HCT116 (cell line): Measurements from ENCODE around the gene WASHC1. TPM values are rescaled to one million over a fixed set of nuclear protein-coding genes. Genes with fewer than 3 reads are reported as not detected.
A peak's percentile ranks its signal among the peaks of the same experiment; 100 is the strongest.
"Not testable (repeated sequence)": the region's sequence is repeated elsewhere in the genome, so short reads cannot be mapped to it uniquely, and the experiment has no call there.

Experiments
- ATAC-seq: fragments of 200-7000 bp; cut with Tn5 transposase; 2 replicates; pipeline ENCODE4 v1.9.1; 2020; ENCODE audit warnings: mild to moderate bottlenecking, moderate library complexity
- BruUV-seq: library from RNA; stranded (reverse); fragments of 400-500 nt; replicated peaks from 2 replicates; lab custom pipeline; 2021; lab: Mats Ljungman, UMichigan
- CTCF ChIA-PET: fragments of 300-600 bp; sonication (Branson Sonifier 250); formaldehyde crosslinking; loops from one replicate; lab custom pipeline; 2021; ENCODE audit warnings: antibody characterized with exemption; lab: Charles Lee
- POLR2A ChIA-PET: fragments of 300-600, 350-600 bp; sonication (Branson Sonifier 250); formaldehyde crosslinking; loops from one replicate; lab custom pipeline; 2021; ENCODE audit warnings: antibody characterized with exemption; lab: Charles Lee
- RAD21 ChIA-PET, 2 experiments: fragments of 300-600 bp; sonication (Branson Sonifier 250); formaldehyde crosslinking; loops; one replicate each; lab custom pipeline; 2023; ENCODE audit warnings: low total read pairs in 2 of 2; ENCODE audit not compliant: uncharacterized antibody in 2 of 2, unreplicated experiment in 2 of 2, low non-redundant PET in 1 of 2; lab: Charles Lee
- DNase-seq: peaks from one replicate; pipeline ENCODE4 v3.0.0-alpha.2; 2010; ENCODE audit warnings: low read depth, low spot score
- H2AFZ ChIP-seq: fragments of 200-600 bp; shearing (Covaris generic), sonication (generic); 2 replicates; pipeline ENCODE4 v1.6.1; 2017; ENCODE audit warnings: low read depth, mixed run types, mixed read lengths, antibody characterized with exemption, low read length; ENCODE audit not compliant: poor library complexity, severe bottlenecking
- H3K27ac ChIP-seq: 2 replicates; pipeline ENCODE4 v1.5.1; 2012; ENCODE audit warnings: low read depth, low read length
- H3K27me3 ChIP-seq: fragments of 200-600 bp; sonication (generic); 2 replicates; pipeline ENCODE4 v1.6.1; 2016; ENCODE audit warnings: mixed run types, low read length, mixed read lengths; ENCODE audit not compliant: insufficient read depth
- H3K36me3 ChIP-seq, 2 experiments: fragments of 200-500 bp in 1 of 2; fragments of 200-600 bp in 1 of 2; sonication (Bioruptor generic) in 1 of 2; sonication (generic) in 1 of 2; 2 replicates each; pipeline versions ENCODE4 v1.5.1 to v1.6.1; 2014 to 2016; ENCODE audit warnings: low read length in 2 of 2, inconsistent platforms in 1 of 2, mixed read lengths in 1 of 2, mixed run types in 1 of 2; ENCODE audit not compliant: insufficient read depth in 2 of 2, control insufficient read depth in 1 of 2
- H3K4me1 ChIP-seq, 2 experiments: fragments of 200-600 bp in 1 of 2; sonication (generic) in 1 of 2; 2 replicates each; pipeline versions ENCODE4 v1.5.1 to v1.6.1; 2012 to 2017; ENCODE audit warnings: low read length in 2 of 2, inconsistent platforms in 1 of 2, mild to moderate bottlenecking in 1 of 2, mixed read lengths in 1 of 2, mixed run types in 1 of 2, moderate library complexity in 1 of 2; ENCODE audit not compliant: insufficient read depth in 2 of 2, control insufficient read depth in 1 of 2
- H3K4me2 ChIP-seq: fragments of 200-600 bp; sonication (generic); 2 replicates; pipeline ENCODE4 v1.6.1; 2017; ENCODE audit warnings: mixed run types, low read length, mixed read lengths
- H3K4me3 ChIP-seq, 2 experiments: fragments of 200-600 bp in 1 of 2; sonication (generic) in 1 of 2; replicated peaks in 1 of 2; 2 replicates each; pipeline ENCODE4 v1.5.1; 2011 to 2016; ENCODE audit warnings: low read length in 2 of 2, control low read depth in 1 of 2, low read depth in 1 of 2, mild to moderate bottlenecking in 1 of 2, mixed read lengths in 1 of 2, mixed run types in 1 of 2
- H3K79me2 ChIP-seq: fragments of 200-600 bp; sonication (generic); 2 replicates; pipeline ENCODE4 v1.6.1; 2017; ENCODE audit warnings: mild to moderate bottlenecking, mixed run types, low read length, moderate library complexity, mixed read lengths; ENCODE audit not compliant: insufficient read depth
- H3K9ac ChIP-seq: fragments of 200-600 bp; sonication (generic); 2 replicates; pipeline ENCODE4 v1.6.1; 2016; ENCODE audit warnings: low read length, mixed read lengths
- H3K9me2 ChIP-seq: fragments of 200-600 bp; sonication (generic), shearing (Covaris generic); 2 replicates; pipeline ENCODE4 v1.6.1; 2017; ENCODE audit warnings: mixed run types, mild to moderate bottlenecking, moderate library complexity; ENCODE audit not compliant: insufficient read depth
- H3K9me3 ChIP-seq, 2 experiments: fragments of 200-500 bp in 1 of 2; fragments of 200-600 bp in 1 of 2; sonication (Bioruptor generic) in 1 of 2; sonication (generic) in 1 of 2; 2 replicates each; pipeline ENCODE4 v1.6.1; 2014 to 2017; ENCODE audit warnings: low read length in 2 of 2, mixed read lengths in 2 of 2, inconsistent platforms in 1 of 2, low read depth in 1 of 2, mild to moderate bottlenecking in 1 of 2, mixed run types in 1 of 2, moderate library complexity in 1 of 2; ENCODE audit not compliant: control insufficient read depth in 1 of 2, insufficient read depth in 1 of 2
- H4K20me1 ChIP-seq: fragments of 200-600 bp; sonication (generic), shearing (Covaris generic); 2 replicates; pipeline ENCODE4 v1.6.1; 2017; ENCODE audit warnings: mixed run types, mild to moderate bottlenecking, moderate library complexity; ENCODE audit not compliant: insufficient read depth
- CEBPB ChIP-seq: IDR thresholded peaks from 2 replicates; pipeline ENCODE4 v1.6.1; 2012; ENCODE audit warnings: low read depth
- intact Hi-C: fragments of 100-400 bp; cut with micrococcal nuclease; formaldehyde crosslinking; loops from 2 replicates; pipeline ENCODE4 v1.10.0; 2022
- total RNA-seq: library from RNA; stranded (reverse); gene quantifications from one replicate; pipeline ENCODE4 v1.2.1, GENCODE V29; 2021; ENCODE audit not compliant: unreplicated experiment

Gene WASHC1
- total RNA-seq, 1 experiment from 2014 or later, result 29.6 TPM

DNA sequence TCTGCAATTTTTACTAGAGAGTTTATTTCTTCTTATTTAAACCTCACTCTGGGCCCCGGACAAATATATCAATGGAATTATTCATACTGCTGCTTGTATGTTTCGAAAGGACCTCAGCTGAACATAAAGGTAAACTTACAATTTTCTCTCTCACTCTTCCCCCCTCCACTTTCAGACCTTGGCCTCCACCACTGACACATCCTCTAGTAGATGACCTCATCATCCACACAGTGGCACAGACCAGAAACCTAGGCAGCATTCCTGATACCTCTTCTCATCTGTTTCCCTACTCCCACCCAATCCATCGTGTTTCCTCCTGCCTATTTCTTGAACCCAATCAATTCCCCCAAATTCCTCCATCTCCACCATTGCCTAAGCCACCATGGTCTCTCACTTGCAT is 15.2 kb upstream of the WASHC1 start:
- H3K4me2 ChIP-seq, H3K9me3 ChIP-seq, H3K27me3 ChIP-seq, H3K4me1 ChIP-seq, H2AFZ ChIP-seq, H3K36me3 ChIP-seq, H3K27ac ChIP-seq, H3K79me2 ChIP-seq, CTCF ChIA-PET, POLR2A ChIA-PET, RAD21 ChIA-PET, H3K9ac ChIP-seq, ATAC-seq, intact Hi-C loops, H3K9me2 ChIP-seq, DNase-seq, H4K20me1 ChIP-seq, H3K4me3 ChIP-seq, BruUV-seq: not testable (repeated sequence)

DNA sequence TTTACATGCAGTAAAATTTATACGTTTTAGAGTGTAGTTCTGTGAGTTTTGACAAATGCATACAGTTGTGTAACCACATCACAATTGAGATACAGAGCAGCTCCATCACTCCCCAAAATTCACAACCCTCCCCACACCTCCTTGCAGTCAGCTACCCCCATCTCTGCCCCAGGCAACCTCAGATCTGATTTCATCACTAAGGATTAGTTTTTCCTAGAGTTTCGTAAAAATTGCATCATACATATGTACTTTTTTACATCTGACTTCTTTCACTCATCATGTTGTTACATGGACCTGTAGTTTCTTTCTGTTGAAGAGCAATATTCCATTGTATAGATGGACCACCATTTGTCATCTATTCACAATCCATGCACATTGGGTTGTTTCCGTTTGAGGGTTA is 14.4 kb upstream of the WASHC1 start:
- H3K9ac ChIP-seq, H3K4me2 ChIP-seq, H3K27ac ChIP-seq, H3K36me3 ChIP-seq, CTCF ChIA-PET, DNase-seq, H3K27me3 ChIP-seq, H3K79me2 ChIP-seq, H2AFZ ChIP-seq, H3K4me1 ChIP-seq, POLR2A ChIA-PET, H3K9me3 ChIP-seq, RAD21 ChIA-PET, H3K9me2 ChIP-seq, ATAC-seq, BruUV-seq, H4K20me1 ChIP-seq, H3K4me3 ChIP-seq, intact Hi-C loops: not testable (repeated sequence)
- peak; percentile 40; the same call in 1 of the 2 replicates for TF ChIP-seq CEBPB

DNA sequence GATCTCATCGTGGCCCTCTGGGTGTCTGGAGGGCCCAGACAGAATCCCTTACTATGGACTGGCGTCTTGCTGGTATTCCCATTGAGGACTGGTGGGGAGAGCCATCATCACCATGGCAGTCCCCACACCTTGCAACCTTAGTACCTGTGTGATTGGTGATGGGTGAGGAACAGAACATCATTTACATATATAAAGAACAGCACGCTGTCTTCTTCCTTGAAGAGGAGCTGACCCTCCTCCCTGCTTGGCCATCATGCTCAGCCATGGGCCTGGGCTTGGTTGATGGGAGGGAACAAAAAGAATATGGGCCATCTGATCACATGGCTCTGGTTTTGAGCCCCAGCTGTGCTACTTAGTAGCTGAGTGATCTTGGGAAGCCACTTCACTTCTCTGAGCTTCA is 13.9 kb upstream of the WASHC1 start:
- H3K4me1 ChIP-seq, POLR2A ChIA-PET, H3K4me2 ChIP-seq, H3K27ac ChIP-seq, ATAC-seq, H3K79me2 ChIP-seq, H3K36me3 ChIP-seq, RAD21 ChIA-PET, H3K9me2 ChIP-seq, intact Hi-C loops, H2AFZ ChIP-seq, H4K20me1 ChIP-seq, CTCF ChIA-PET, H3K4me3 ChIP-seq, H3K9ac ChIP-seq, BruUV-seq, H3K9me3 ChIP-seq, H3K27me3 ChIP-seq, DNase-seq: not testable (repeated sequence)

DNA sequence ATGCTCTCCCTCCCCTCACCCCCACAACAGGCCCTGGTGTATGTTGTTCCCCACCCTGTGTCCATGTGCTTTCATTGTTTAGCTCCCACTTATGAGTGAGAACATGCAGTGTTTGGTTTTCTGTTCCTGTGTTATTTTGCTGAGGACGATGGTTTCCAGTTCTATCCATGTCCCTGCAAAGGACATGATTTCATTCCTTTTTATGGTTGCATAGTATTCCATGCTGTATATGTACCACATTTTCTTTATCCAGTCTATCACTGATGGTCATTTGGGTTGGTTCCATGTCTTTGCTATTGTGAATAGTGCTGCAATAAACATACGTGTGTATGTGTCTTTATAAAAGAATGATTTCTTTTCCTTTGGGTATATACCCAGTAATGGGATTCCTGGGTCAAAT is 12.6 kb upstream of the WASHC1 start:
- H3K4me2 ChIP-seq, H4K20me1 ChIP-seq, H3K4me1 ChIP-seq, RAD21 ChIA-PET, ATAC-seq, H3K4me3 ChIP-seq, H3K27me3 ChIP-seq, H3K27ac ChIP-seq, H2AFZ ChIP-seq, intact Hi-C loops, CTCF ChIA-PET, BruUV-seq, H3K36me3 ChIP-seq, DNase-seq, H3K9ac ChIP-seq, H3K9me2 ChIP-seq, H3K9me3 ChIP-seq, POLR2A ChIA-PET, H3K79me2 ChIP-seq: not testable (repeated sequence)
